Fibroblast of the conjunctiva (primary cell): ENCODE results near the gene MYO5B.
A peak's percentile ranks its signal among the peaks of the same experiment; 100 is the strongest.
"Not testable (repeated sequence)": the region's sequence is repeated elsewhere in the genome, so short reads cannot be mapped to it uniquely, and the experiment has no call there.

Source experiments
- DNase-seq: peaks from one replicate; pipeline ENCODE4 v3.0.0-alpha.2; 2010; ENCODE audit warnings: low read depth

The MYO5B gene

GRCh38 chr18:49832221-49832647 lies 362.7 kb downstream of the MYO5B start:
- no peak for DNase-seq

GRCh38 chr18:49827996-49828395 lies 367.0 kb downstream of the MYO5B start:
- DNase-seq = no peak

- no peak for DNase-seq
Measured at GRCh38 chr18:49819823-49820671, 374.9 kb downstream of the MYO5B start.

GRCh38 chr18:49819071-49819662 lies 375.8 kb downstream of the MYO5B start:
- no peak for DNase-seq

- DNase-seq = no peak
Measured at GRCh38 chr18:49817947-49818346, 377.0 kb downstream of the MYO5B start.

GRCh38 chr18:49815927-49816326 lies 379.0 kb downstream of the MYO5B start:
- no peak for DNase-seq

GRCh38 chr18:49814147-49814499 lies 380.8 kb downstream of the MYO5B start:
- DNase-seq = peak; percentile 27

GRCh38 chr18:49813319-49814146 lies 381.4 kb downstream of the MYO5B start, which contains the start of gene ACAA2:
Gene ACAA2 (minus strand): TSS chr18:49813533. CDS start chr18:49813484, 49 bp downstream.
- peak; percentile 85 for DNase-seq

- no peak for DNase-seq
Measured at GRCh38 chr18:49813069-49813318, 382.0 kb downstream of the MYO5B start.

- DNase-seq = no peak
Measured at GRCh38 chr18:49812286-49813068, 382.5 kb downstream of the MYO5B start.

GRCh38 chr18:49811151-49811938 lies 383.6 kb downstream of the MYO5B start:
- DNase-seq = no peak

GRCh38 chr18:49808553-49809191 lies 386.3 kb downstream of the MYO5B start:
- DNase-seq = not testable (repeated sequence)

- DNase-seq = no peak
Measured at GRCh38 chr18:49804096-49804495, 390.9 kb downstream of the MYO5B start.

- DNase-seq = no peak
Measured at GRCh38 chr18:49802623-49803022, 392.3 kb downstream of the MYO5B start.

- DNase-seq = not testable (repeated sequence)
Measured at GRCh38 chr18:49800491-49800890, 394.5 kb downstream of the MYO5B start.

GRCh38 chr18:49799806-49800205 lies 395.1 kb downstream of the MYO5B start:
- not testable (repeated sequence) for DNase-seq

- no peak for DNase-seq
Measured at GRCh38 chr18:49798001-49798400, 396.9 kb downstream of the MYO5B start.

- DNase-seq = no peak
Measured at GRCh38 chr18:49795612-49796552, 399.1 kb downstream of the MYO5B start.

- no peak for DNase-seq
Measured at GRCh38 chr18:49794743-49795142, 400.2 kb downstream of the MYO5B start.
